Fibroblast of gingiva (primary cell): ENCODE data around the gene VWA5A.
"Not testable (repeated sequence)": the region's sequence is repeated elsewhere in the genome, so short reads cannot be mapped to it uniquely, and the experiment has no call there.

Source experiments
- DNase-seq: peaks from one replicate; pipeline ENCODE4 v3.0.0-alpha.2; 2011; ENCODE audit warnings: low read depth

The VWA5A gene

DNA sequence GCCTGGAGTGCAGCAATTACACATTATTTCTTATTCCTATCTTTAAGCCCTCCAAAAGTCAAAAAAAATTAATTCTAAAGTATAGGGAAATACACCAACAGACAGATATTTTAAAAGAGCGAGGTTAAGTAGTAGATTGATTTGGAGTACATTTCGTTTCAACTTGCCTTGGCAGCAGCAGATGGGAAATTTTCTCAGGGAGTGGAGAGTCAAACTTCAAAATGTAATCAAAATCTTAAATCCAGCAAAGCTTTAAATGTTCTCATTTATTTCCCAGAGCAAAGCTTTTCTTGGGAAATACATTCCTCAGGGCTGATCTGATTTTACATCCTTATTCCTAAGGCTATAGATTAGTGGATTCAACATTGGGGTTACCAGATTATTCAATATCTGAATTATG is 21.9 kb upstream of the VWA5A start:
- no peak for DNase-seq

DNA sequence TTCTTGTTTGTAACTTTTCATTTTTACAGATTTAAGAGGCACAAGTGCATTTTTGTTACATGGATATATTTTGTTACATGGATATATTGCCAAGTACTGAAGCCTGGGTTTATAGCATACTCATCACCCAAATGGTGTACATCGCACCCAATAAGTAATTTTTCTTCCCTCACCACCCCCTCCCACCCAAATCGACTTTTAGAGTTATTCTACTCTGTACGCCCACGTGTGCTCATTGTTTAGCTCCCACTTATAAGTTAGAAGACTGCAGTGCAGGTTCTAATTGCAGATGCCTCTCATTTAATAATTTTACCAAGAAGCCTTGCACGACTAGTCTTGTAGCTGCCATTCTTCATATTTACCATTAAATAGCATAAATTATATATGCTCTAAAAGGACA is 20.5 kb upstream of the VWA5A start:
- DNase-seq: no peak

DNA sequence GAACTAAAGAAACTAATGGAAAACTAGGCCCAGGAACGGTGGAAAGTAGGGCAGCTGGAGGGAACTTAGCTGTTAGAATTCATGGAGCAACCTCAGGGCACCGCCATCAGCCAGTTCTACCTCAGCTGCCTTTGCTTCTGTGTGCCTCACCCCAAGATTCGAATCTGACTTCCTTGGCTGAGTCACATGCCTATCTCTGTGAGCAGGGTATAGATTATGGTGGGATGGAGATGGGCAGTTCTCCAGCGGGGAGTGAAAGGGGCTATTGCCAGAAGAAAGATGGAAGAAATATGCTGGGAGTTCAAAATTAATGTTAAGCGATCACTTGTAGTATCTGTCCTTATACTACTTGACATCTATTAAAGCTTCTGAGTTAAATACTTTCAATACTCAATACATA is 18.9 kb upstream of the VWA5A start:
- no peak for DNase-seq

DNA sequence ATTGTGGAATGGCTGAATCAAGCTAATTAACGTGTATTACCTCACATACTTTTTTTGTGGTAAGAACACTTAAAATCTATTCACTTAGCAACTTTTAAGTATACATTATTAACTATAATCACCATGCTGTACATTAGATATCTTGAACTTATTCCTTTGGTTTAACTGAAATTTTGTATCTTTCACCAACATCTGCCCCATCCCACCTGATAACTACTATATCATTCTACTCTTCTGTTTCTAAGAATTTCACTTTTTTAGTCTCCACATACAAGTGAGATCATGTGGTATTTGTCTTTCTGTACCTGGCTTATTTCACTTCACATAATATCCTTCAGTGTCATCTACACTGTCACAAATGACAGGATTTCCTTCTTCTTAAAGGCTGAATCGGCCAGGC is 17.1 kb upstream of the VWA5A start:
- DNase-seq: no peak

DNA sequence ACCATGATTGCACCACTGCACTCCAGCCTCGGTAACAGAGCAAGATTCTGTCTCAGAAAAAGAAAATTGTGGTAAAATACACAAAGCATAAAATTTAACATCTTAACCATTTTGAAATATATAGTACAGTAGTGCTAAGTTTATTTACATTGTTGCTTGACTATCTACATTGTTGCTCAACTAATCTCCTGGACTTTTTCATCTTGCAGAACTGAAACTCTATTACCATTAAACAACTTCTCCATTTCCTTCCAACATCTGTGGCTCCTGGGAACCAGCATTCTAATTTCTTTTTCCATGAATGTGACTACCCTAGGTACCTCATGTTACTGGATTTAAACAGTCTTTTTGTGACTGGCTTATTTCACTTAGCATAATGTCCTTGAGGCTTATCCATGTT is 13.5 kb upstream of the VWA5A start:
- no peak for DNase-seq

DNA sequence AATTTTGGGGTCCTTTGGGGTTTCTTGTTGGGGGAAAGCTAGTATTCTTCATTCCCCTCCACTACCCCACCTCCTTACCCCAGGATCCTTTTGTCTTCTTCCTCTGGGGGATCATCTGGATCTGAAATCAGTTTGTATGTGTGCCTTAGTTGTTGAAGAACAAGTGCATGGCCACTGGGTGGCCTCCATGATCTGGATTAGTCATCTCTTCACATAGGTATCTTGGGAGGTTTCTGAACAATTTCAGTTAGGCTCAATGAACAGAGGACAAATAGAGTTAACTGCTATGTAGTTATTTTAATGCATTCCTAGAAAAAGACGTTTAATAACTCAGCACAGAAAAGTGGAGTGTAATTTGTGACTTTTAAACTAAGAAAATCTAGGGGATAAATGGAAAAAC is 7.1 kb upstream of the VWA5A start:
- peak; percentile 35 for DNase-seq

DNA sequence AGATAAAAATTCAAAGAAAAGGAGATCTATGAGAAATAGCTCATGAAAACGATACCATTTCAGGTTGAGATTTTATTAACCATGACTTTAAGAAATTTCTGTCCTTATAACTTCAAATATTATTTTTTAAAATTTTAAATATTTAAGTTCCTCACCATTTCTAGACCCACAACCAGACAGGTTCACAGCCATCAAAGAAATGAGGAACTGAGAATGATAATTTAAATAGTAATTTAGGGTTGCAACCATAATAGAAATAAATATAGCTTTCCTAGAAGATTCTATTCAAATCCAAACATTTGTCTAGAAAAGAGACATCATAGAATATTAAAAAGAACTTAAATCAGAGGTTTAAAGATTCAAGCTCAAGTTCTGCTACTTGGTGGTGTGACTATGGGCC is 5.9 kb upstream of the VWA5A start:
- no peak for DNase-seq

DNA sequence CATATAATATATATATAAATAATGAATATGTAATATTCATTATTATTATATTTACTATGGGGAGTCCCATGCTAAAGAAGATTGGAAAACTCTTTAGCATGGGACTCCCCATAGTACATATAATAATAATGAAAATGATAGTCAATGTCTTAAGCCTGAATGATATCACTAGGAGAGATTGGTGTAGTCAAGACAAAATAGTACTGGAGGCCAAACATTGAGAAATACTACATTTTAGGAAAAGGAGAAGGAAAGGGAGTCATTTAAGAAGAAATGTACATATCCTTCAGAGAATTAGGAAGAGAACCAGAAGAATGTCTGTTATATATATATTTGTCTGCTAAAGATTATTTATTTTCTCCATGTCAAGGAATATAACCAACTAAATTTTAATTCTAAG is 5.0 kb upstream of the VWA5A start:
- no peak for DNase-seq

DNA sequence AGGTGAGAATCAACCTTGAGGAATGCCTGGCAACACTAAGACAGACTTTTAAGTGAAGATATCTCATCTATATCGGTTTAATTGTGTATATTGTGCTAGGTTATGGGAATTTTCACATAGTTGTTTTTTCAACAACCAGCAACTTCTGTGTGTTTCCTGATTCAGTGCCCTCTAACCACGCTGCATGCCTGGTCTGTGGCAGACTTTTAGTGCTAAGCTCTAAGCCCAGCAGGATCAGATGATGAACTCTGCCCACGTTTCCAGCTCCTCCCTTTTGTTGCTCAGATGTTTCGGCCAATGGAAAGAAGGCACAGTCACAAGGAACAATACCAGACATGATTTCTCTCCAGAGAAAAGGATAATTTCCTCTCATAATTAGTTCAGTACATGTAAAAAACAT is 1.4 kb upstream of the VWA5A start:
- peak; percentile 49 for DNase-seq

DNA sequence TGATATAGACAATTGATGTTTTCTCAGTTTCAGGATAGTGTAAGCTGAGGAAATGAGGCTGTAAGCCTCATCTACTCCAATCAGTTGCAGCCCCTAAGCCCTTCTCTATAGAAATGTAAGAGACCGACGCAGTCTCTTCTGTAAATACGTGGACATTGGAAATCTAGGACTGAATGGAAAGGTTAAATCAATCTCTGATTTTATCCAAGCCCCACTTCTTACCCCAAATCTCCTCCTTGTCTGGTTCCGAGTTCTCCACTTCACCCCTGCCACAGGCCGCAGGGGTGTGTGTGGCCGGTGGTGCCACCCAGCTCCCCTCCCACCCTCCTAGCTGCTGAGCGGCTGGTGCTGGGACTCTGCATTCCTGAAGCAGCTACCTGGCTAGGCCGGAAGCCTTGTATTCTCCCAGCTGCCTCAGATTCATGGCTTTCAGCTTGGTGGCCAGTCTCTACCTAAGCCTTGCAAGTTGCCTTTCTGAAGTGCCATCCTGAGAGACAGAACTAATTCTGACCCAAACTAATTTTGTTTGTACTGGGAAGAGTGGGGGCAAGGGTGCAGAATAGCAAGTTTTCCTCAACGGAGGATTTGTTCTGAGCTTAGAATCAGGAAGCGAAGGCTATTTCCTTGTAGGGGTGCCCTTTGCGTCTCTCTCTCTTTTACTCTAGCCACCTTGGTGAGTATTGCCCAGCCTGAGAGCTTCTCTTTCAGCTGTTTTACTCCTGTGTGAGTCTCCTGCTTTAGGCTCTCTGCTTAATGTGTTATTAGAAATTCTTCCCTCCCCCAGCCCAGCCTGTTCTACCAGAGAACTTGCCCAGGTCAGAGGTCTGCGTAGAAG is 749 bp downstream of the VWA5A start:
- DNase-seq: no peak

DNA sequence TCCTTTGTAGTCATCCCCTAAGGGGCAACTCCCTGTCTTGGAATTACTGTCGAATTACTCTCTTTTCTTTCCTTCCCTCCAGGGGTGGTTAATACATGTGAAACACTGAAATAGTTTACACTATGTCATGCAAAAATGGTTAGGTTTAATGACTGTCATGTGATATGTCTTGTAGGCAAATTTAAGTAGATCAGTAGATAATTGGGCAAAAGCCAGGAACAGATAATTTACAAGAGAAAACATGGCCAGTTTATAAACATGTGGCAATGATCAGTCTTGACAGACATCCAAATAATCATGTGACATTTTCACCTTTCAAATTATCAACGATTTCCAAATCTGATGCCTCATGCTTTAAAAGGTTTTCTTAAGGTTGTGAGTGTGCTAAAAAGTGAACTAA is 3.9 kb downstream of the VWA5A start:
- peak; percentile 54 for DNase-seq

DNA sequence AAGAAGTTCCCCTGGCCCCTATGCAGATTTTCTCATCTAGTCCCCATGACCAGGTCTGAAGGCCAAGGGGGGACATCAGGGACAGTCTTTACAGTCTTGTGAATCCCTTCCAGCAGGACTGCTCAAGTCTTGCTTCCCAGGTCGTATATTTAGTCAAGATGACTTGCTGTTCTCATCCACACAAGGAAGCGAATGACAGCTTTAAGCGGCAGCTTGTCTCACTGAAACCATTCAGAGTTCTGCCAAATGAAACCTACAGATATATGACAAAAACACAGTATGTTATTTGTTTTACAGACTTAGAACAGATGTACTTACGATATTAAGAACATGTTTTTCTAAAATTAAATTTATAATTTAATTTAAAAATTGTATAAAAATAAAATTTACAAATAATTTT is 5.6 kb downstream of the VWA5A start:
- no peak for DNase-seq

DNA sequence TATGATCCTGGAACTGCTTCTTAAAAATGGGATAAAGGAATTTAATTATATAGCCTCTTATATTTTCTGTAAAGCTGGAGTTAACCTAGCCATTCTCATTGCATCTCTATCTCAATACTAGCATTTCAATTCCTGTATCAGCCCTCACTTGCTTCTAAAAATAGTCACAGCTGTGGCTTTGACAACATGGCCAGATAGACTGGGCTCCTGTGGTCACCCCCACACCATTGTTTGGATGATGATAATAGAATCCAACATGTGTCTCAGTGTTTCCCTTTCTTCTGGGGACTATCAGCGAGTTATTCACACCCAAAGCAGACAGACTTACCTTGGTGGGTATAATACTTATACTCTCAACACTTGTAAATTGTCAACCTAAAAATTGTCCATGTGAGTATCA is 6.9 kb downstream of the VWA5A start:
- no peak for DNase-seq

DNA sequence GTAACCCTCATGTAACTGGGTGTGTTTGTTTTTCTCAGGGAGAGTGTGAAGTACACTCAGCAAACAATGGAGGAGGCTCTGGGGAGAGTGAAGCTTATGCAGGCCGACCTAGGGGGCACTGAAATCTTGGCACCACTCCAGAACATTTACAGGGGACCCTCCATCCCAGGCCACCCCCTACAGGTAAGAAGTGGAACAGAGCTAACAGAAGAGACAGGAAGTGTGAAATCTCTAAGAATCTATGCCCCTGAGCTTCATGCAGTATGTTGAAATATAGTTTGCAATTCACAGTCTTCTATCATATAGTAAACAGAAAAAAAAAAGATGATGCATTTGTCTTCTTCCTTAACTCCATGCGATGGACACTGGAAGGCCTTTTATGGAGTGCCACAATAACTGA is 8.4 kb downstream of the VWA5A start:
- DNase-seq: no peak

DNA sequence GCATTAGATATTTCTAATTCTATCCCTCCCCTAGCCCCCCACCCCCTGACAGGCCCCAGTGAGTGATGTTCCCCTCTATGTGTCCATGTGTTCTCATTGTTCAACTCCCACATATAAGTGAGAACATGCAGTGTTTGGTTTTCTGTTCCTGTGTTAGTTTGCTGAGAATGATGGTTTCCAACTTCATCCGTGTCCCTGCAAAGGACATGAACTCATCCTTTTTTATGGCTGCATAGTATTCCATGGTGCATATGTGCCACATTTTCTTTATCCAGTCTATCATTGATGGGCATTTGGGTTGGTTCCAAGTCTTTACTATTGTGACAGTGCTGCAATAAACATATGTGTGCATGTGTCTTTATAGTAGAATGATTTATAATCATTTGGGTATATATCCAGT is 11.9 kb downstream of the VWA5A start:
- DNase-seq: not testable (repeated sequence)

DNA sequence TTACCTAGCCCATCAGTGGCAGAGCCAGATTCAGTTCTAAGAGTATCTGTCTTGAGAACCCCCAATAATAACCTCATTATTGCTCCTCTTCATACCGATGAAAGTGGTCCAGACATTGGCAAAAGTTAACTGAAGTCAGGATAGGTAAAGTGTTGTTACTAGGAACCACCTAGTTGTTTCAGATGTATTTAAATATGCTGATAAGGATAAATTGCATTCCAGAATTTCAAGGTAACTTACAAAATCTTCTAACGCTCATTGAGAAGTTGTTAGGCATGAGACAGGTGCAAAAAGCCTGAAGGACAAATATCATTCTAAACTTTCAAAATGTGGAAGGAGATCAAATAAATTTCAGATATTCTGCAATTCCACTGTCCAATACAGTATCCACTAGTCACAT is 27.8 kb downstream of the VWA5A start:
- no peak for DNase-seq

DNA sequence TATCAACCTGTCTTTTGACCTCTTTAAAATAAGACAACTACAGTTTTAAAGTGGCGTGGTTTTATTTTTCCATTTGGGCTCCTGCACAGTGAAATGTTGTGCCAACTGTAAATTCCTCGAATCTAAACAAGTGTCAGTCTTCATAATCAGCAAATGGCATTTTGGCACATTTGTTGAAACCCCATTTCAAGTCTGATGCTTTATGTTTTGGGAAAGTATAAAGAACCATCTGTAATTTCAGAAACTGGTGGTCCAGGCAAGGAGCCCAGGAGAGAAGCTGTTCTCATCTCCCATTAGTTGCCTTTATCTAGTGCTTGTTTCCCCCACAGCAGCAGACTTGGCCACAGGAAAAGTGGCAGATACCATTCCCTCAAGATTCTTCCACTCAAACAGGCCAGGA is 32.7 kb downstream of the VWA5A start:
- no peak for DNase-seq

DNA sequence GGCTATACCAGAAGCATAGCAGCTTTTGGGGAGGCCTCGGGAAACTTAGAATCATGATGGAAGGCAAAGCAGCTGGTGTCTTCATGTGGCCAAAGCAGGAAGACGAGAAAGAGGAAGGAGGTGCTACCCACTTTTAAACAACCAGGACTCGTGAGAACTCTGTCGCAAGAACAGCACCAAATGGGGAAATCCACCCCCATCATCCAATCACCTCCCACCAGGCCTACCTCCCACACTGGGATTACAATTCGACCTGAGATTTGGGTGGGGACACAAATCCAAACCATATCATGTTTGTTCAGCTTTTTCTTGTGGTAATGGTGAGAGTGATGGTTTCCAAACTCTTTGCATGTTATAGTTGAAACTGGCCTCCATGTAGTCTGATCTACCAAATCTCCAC is 35.4 kb downstream of the VWA5A start:
- no peak for DNase-seq

DNA sequence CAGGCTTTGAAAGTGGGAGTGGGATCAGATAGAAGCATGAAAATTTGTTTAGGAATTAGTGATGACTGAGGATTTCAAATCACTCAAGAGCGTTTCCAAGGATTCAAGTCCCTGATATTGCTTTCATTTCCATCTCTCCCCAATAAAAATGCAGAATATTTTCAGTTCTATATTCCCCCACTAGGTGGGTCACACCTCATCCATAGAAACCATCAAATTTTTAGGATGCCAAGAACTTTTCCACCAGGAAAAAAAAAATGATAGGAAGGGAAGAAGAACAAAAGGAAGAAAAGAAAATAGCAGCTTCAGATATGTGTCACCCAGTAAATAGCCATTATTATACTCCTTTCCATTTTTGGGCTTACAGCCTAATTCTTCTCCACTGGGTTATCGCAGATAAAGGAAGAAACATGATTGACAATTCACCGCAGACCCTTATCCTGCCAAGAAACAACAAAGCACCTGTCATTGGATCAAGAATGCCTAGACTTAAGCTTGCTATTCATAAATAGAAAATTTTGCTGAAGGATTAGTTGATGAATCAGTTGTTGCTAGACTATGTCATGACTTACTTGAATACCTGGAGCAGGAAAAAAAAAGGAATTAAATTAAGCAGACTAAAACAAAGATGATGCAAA is 37.6 kb downstream of the VWA5A start:
- DNase-seq: no peak

DNA sequence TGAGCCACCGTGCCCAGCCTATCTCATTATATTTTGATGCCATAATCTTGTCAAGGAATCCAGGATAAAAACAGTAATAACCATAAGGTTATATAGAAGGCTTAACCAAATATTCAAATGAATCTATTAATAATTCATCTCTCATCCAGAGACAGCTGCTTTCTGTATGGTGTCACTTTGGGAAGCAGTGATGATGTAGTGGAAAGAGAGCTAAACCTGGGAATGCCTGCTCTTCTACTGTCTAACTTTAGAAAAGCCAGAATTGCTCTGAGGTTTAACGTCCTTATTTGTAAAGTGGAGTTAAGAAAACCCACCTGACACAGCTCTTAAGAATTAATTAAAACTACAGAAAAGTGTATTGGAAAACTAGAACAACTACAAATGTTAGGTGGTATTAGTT is 38.6 kb downstream of the VWA5A start:
- DNase-seq: no peak

DNA sequence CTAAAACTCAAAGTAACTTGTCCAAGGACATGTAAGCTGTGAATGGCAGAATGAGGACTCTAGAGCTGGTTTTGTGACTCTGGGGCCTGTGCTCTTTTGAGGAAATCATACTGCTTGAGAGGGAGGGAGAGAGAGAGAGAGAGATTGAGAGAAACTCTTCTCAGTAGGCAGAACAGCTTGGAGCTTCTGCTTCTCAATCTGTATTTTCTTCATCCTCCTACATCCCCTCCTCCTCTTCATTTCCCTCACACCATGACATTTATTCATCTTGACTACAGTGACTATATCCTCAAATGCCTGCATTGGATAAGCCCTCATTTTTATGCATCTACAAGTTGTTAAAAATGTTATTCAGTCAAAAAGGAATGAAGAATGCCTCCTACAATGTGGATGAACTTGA is 44.2 kb downstream of the VWA5A start:
- DNase-seq: no peak

DNA sequence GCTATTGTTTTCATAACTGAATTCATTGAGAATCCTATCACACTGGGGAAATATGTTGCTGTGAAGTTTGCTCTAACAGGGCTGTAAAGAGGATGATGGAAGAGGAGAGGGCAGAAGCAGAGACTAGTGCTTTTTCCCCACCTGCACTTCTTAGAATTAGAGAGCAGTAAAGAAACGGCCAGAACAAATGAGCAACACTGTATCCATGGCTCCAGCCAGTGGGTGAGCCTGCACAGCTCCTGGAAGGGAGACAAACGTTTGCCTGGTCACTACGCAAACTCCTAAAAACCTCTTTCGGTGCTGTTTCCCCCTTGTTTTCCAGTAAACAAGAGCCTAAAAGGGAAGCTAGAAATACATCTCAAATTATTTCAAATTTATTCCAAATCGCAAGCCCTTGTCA is 45.7 kb downstream of the VWA5A start:
- DNase-seq: no peak

DNA sequence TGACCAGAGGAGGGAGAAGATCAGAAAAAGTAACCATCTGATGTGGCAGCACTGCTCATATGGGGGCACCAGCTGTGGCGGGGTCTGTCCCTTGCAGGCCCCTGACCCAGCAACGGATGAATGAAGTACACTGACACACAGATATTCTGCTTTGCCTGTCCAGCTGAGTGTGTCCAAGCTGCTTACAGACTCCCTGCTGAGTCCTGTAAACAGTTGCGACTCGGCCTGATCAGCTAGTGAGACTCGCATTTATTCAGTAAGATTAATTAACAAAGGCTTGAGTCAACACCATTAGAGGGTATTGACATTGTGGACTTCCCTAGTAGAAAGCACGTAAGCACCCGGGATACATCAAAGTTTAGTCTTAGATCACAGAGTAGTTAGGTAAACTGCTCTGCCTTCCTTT is 52.6 kb downstream of the VWA5A start:
- DNase-seq: no peak

DNA sequence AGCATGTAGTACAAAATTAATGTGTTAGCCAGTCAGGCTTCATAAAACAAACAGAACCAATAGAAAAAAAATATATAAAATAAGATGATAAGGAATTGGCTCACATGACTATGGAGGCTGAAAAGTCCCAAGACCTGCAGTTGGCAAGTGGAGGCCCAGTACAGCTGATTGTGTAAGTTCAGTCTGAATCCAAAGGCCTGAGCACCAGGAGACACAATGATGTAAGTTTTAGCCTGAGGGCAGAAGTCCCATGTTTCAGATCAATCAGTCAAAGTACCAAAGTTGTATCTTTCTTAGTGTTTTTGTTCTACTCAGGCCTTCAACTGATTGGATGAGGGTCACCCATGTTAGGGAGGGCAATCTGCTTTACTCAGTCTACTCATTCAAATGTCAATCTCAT is 53.5 kb downstream of the VWA5A start:
- DNase-seq: no peak
